Stimulated activated CD8-positive, alpha-beta memory T cell treated with anti-CD3 and anti-CD28 coated beads, Interleukin-12 subunit alpha, Interleukin-12 subunit beta, amount 100 ng/mL, for 24 hours (primary cell): ENCODE data around the gene MED6.

Experiments
- DNase-seq: peaks from one replicate; pipeline ENCODE4 v3.0.0-alpha.2; 2020; ENCODE audit errors: extremely low read depth

MED6 gene

DNA sequence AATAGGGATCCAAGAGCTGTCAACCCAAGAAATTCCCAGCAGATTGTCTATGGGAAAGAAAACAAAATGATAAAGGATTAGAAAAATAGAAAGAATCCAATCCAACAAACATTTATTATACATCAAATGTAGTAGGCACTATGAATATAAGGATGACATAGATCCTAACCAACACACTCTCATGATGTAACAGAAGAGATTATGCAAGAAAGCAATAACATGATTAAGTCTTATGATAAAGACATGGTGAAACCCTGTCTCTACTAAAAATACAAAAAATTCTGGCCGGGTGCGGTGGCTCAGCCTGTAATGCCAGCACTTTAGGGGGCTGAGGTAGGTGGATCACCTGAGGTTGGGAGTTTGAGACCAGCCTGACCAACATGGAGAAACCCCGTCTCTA, 2.7 kb downstream of the MED6 start:
- DNase-seq: no peak

- no peak for DNase-seq
Observed at GRCh38 chr14:70595443-70596185, 4.8 kb downstream of the MED6 start.

DNA sequence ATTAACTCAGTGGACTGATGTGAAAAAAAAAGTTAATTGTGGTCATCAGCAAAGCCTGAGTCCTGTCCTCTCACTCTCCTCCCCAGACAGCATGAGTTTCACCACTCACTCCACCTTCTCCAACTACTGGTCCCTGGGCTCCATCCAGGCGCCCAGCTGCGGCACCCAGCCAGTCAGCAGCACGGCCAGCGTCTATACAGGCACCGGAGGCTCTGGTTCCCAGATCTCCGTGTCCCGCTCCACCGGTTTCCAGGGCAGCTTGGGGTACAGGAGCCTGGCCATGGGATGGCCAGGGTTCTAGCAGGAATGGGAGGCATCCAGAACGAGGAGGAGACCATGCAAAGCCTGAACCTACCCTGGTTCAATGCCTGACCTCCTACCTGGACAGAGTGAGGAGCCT, 6.0 kb downstream of the MED6 start:
- no peak for DNase-seq

DNA sequence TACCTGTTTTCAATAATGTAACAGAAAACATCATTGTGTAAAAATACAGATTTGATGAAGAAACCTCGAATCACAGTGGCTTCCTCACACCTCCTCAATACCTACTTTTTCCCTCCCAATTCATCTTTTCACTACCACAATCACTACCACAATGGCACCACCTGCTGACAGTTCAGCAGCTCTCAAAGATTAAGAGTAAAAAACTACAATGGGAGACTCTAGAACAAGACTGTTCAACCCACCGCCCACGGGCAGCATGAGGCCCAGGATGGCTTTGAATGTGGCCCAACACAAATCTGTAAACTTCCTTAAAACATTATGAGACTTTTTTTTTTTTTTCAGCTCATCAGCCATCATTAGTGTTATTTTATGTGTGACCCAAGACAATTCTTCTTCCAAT, 15.2 kb downstream of the MED6 start:
- DNase-seq: no peak

- no peak for DNase-seq
Observed at GRCh38 chr14:70576891-70577290, 23.6 kb downstream of the MED6 start.

DNA sequence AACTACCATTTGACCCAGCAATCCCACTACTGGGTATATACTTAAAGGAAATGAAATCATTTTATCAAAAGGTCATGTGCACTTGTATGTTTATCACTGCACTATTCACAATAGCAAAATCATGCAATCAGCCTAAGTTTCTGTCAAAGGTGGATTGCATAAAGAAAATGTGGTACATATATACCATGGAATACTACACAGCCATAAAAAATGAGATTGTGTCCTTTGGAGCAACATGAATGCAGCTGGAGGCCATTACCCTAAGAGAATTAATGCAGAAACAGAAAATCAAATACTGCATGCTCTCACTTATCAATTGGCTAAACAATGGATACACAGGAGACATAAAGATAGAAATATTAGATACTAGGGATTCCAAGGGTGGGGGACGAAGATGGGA, 27.4 kb downstream of the MED6 start:
- DNase-seq: no peak

- no peak for DNase-seq
Observed at GRCh38 chr14:70571139-70571538, 29.3 kb downstream of the MED6 start.

DNA sequence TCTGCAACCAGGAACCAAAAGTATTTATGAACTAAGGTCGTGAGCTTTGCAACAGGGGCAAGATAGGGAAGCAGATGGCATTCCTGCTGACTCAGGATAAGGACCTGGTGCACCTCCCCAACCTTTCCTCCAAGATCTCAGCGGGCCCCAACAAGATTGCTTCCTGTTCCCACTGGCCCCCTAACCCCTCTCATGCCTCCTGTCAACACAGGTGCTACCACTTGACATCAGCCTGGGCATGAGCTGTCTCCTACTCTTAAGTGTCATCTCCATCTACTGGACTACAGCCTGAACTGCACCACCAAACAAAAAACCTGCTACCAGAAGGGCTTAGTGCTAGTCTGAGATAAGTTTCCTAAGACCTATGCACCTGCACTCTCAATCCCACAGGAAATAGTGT, 32.7 kb downstream of the MED6 start:
- DNase-seq: no peak

DNA sequence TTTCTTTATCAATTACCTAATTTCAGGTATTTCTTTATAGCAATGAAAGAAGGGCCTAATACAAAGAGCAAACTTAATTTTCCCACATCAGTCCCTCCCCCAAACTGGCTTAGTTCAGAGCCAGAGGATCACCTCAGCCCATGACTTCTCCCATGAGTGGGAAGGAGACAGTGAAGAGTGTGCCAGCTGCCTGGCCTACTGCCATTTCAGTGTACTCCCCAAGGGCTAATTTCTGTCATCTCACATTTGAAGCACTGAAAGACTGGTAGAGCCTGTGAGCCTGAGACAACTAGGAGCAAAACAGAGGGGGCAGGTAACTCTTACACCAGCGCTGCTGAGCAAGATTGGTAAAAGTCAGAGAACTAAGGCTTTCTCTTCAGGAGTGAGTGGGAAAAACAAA, 36.6 kb downstream of the MED6 start:
- no peak for DNase-seq

- DNase-seq: no peak
Observed at GRCh38 chr14:70563417-70563816, 37.0 kb downstream of the MED6 start.

DNA sequence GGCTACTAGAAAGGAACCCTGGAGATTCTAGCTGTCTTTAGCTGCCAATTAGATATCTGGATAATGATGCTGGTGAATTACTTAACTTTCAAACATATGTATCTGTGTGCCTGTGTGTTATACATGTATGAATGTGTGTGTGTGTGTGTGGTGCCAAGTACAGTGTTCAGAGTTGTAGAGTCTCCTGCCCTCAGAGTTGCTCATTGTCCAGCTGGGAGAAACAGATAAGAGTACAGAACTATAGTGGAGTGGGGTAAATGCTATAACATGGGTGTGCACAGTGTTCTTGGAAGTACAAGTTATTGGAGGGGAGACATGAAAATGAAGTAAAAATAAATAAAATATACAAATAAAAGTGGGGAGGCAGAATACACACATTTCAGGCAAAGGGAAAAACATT, 42.1 kb downstream of the MED6 start:
- no peak for DNase-seq

DNA sequence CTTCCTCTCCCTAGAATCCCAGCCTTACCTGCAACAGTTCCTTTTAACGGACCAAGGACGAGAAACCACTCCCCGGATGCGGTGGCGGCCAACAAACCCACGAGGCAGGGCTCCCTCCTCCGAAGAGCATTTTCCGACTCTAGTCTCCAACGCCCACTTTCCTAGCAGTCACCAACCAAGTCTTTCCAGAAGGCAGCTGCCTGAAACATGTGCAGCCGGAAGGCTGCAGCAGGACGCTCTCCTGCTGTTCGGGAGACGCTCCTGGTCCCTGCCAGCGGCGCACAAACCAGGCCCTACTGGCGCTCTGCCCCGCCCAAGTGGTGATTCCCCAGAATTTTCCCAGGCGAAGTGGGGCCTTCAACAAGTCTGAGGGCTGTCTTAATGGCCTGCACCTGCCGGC, 44.6 kb downstream of the MED6 start:
- no peak for DNase-seq

DNA sequence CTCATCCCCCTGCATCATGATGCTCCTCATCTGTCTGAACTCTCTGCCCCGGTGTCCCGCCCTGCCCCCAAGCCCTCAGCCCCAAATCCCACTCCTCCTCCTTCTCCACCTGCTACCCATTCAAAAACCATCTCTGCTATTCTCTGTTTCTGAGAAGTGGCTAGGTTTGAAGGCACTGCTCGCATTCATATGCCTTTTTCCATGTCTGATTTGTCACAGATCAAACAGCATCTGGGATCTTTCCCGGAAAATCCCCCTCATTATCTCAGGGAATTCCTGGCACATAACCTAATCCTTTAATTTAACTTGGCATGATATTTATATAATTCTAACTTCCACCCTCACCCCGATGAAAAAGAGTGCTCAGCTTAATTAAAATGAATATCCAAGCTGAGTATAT, 62.4 kb downstream of the MED6 start:
- DNase-seq: no peak

DNA sequence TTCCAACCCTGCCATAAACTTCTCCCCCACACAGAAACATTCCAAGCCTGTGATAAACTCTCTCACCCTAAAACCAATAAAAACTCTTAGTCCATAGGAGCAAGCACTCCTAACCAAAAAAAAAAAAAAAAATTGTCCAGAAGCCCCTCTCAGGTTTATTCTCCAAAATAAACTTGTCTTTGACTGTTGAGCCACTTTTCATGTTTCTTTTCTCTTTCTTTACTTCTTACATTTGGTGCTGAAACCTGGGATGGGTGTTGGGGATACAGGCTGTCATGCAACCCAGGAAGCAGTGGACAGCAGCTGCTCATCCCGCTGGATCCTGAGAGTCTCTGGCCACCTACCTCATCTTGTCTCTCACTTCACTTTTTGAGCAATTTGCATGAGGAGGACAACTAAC, 63.6 kb downstream of the MED6 start:
- DNase-seq: no peak

DNA sequence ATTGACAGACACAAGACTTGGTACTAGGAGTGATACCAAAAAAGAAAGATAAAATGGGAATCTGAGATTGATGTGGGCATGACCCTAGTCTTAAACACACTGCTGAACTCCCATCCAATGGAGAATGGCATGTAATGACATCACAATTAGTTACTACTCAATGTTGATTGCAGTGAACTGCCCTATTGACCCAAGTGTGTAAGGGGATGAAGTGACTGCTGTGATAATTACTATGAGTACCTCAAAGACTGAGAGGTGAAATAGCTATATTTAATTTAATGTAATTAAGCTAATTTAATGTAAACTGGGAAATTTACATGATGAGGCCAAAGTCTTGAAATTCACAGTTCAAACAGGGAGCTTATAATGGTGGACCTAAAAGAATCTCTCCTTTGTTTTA, 65.6 kb downstream of the MED6 start, which contains the start of gene ADAM20:
Gene ADAM20, minus strand, starts transcription at position 101 of the 400 bp plus-strand sequence. CDS start 10,247 bp downstream, outside the sequence.
- DNase-seq: no peak
